Measurements from ENCODE around the gene CSTA. TPM values are rescaled to one million over a fixed set of nuclear protein-coding genes. Genes with fewer than 3 reads are reported as not detected.

CSTA gene
- total RNA-seq, 4 donors from 2014 or later: 0.94 to 1.7 TPM; not detected in 2

GRCh38 chr3:122318620-122319019 is 6.4 kb upstream of the CSTA start:
- DNase-seq: no peak
- H3K4me3 ChIP-seq (replicated peaks in 1 of 3): no peak overlapping the region
- TF ChIP-seq CTCF (IDR thresholded peaks at IDR 0.05) (no peak), POLR2A (IDR thresholded peaks at IDR 0.05) (no peak)
- no peaks in the 10 kb centered on the region for H3K27me3 ChIP-seq
- intact Hi-C loops (cut with DNase I): no loop called here
- H3K27ac ChIP-seq: no peak overlapping the region
- H3K36me3 ChIP-seq: no peaks in the 10 kb centered on the region
- no peaks in the 10 kb centered on the region for H3K4me1 ChIP-seq
- H3K9me3 ChIP-seq: no peaks in the 10 kb centered on the region
- 94% methylated on average over 2 of the region's 2 CpGs for WGBS, 2 donors

DNA sequence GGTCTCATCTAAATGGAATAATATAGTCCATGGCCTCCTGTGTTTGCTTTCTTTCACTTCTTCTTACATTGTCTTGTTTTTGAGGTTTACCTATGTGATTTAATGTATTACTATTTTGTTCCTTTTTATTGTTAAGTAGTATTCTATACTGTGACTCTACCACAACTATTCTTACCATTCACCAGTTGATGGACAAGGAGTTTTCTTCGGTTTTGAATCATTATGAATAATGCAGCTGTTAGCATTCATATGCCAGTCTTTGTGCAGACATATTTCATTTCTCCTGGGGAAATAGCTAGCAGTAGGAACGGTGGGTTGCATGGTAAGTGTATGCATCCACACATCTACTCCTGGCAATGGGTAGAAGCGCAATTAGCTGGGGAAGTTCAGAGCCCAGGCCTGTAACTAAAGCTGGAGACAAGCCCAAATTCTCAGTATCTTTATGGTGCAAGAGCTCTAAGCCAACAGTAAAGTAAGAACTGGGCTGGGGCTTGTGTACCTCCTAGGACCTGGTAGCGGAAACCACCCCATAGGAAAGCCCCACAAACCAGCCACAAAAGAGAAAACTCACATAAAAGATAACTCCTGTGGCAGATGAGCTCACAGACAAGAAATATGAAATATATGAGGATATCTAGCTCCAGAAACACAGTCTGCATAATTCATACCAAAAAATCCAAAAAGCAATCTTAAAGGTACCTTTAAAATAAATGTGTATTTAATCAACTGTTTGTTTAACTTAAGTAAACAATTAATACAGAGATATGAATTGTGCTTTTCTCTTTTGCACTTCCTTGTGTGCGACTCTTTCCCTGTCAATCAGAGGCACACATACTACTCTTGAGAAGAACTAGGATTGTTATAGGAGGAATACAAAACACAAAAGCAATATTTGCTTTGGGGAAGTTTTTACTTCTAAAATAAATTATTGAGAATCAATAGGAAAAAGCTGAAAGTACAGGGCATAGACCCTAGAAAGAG is 2.7 kb upstream of the CSTA start:
- intact Hi-C loops (cut with DNase I): no loop called here
- H3K4me1 ChIP-seq: no peaks in the 10 kb centered on the region
- TF ChIP-seq POLR2A (IDR thresholded peaks at IDR 0.05) (no peak), CTCF (IDR thresholded peaks at IDR 0.05) (no peak)
- 83 to 86% methylated on average over 5 of the region's 5 CpGs for WGBS, 2 donors
- no peak for DNase-seq
- no peaks in the 10 kb centered on the region for H3K27me3 ChIP-seq
- no peaks in the 10 kb centered on the region for H3K9me3 ChIP-seq
- H3K36me3 ChIP-seq: no peaks in the 10 kb centered on the region
- H3K4me3 ChIP-seq (replicated peaks in 1 of 3): no peak overlapping the region
- H3K27ac ChIP-seq: no peak overlapping the region

- H3K27ac ChIP-seq: no peak overlapping the region
- H3K4me1 ChIP-seq: no peaks in the 10 kb centered on the region
- DNase-seq: no peak
- no peak for TF ChIP-seq CTCF (IDR thresholded peaks at IDR 0.05)
- TF ChIP-seq POLR2A (IDR thresholded peaks at IDR 0.05): no peak
- no peaks in the 10 kb centered on the region for H3K36me3 ChIP-seq
- intact Hi-C loops (cut with DNase I): no loop called here
- no peak overlapping the region for H3K4me3 ChIP-seq (replicated peaks in 1 of 3)
- 91 to 95% methylated on average over 3 of the region's 3 CpGs for WGBS, 2 donors
- no peaks in the 10 kb centered on the region for H3K9me3 ChIP-seq
- H3K27me3 ChIP-seq: no peaks in the 10 kb centered on the region
Observed at GRCh38 chr3:122325769-122326168, 721 bp downstream of the CSTA start.

DNA sequence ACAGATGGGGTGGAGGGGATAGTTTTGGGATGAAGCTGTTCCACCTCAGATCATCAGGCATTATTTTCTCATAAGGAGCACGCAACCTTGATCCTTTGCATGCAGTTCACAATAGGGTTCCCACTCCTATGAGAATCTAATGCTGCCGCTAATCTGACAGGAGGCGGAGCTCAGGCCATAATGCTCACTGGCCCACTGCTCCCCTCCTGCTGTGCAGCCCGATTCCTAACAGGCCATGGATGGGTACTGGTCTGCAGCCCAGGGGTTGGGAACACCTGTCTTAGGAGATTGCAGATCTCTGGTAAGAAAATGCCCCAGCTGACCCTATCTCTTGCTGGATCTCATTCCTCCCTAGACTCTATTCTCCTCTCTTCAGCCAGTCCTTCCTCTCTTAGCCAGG is 6.8 kb downstream of the CSTA start:
- H3K27ac ChIP-seq: no peak overlapping the region
- intact Hi-C loops (cut with DNase I): no loop called here
- H3K36me3 ChIP-seq: no peaks in the 10 kb centered on the region
- H3K4me1 ChIP-seq: no peaks in the 10 kb centered on the region
- no peak for DNase-seq
- 67 to 72% methylated on average over 4 of the region's 4 CpGs for WGBS, 2 donors
- no peaks in the 10 kb centered on the region for H3K27me3 ChIP-seq
- no peak overlapping the region for H3K4me3 ChIP-seq (replicated peaks in 1 of 3)
- H3K9me3 ChIP-seq: no peaks in the 10 kb centered on the region
- TF ChIP-seq CTCF (IDR thresholded peaks at IDR 0.05): no peak
- TF ChIP-seq POLR2A (IDR thresholded peaks at IDR 0.05): no peak

DNA sequence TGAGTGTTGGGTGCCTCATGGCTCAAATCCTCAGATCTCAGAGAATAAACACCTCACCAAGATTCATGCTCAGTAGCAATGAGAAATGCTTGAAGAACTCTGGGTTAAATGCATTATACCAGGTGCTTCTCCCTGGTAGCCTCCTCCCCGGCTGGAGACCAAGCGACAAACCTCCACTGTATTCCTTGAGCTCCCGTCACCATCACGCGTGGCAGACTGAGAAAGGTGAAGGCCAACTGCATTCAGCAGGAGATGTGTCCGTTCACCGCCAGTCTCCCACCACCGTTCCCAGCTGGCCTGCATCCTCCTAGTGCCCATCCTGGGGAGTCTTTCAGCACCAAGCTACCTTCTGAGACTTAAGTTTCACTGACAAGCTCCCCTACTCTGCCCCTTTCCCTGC is 7.5 kb downstream of the CSTA start:
- TF ChIP-seq CTCF (IDR thresholded peaks at IDR 0.05) (no peak), POLR2A (IDR thresholded peaks at IDR 0.05) (no peak)
- DNase-seq: no peak
- 92 to 96% methylated on average over 8 of the region's 8 CpGs for WGBS, 2 donors
- no peaks in the 10 kb centered on the region for H3K27me3 ChIP-seq
- no peak overlapping the region for H3K4me3 ChIP-seq (replicated peaks in 1 of 3)
- no peaks in the 10 kb centered on the region for H3K4me1 ChIP-seq
- H3K36me3 ChIP-seq: no peaks in the 10 kb centered on the region
- no peak overlapping the region for H3K27ac ChIP-seq
- intact Hi-C loops (cut with DNase I): no loop called here
- no peaks in the 10 kb centered on the region for H3K9me3 ChIP-seq
